Body of pancreas (tissue), 4 donors: Measurements from ENCODE around the gene DHRS11. TPM values are rescaled to one million over a fixed set of nuclear protein-coding genes. Genes with fewer than 3 reads are reported as not detected.

Source experiments
- ATAC-seq: fragments of 150-250 bp; one replicate; pipeline ENCODE4 v1.9.1; 2016
- DNase-seq, 4 donors: peaks; one replicate each; pipeline ENCODE4 v3.0.0-alpha.2; 2019
- H3K27ac ChIP-seq, 4 donors: fragments of 200-600 bp; sonication (generic); 1 replicate in 3 of 4; 2 replicates in 1 of 4; pipeline versions ENCODE4 v1.5.1 to v1.6.1; 2016 to 2019; ENCODE audit warnings: mild to moderate bottlenecking in 1 of 4, mixed read lengths in 1 of 4, moderate library complexity in 1 of 4
- H3K27me3 ChIP-seq, 2 donors: fragments of 200-600 bp; sonication (generic); one replicate each; pipeline ENCODE4 v1.6.0; 2016; ENCODE audit warnings: mild to moderate bottlenecking in 1 of 2
- H3K36me3 ChIP-seq, 2 donors: fragments of 200-600 bp; sonication (generic); replicated peaks in 1 of 2; 2 replicates each; pipeline ENCODE4 v1.5.1; 2016; ENCODE audit warnings: low read depth in 2 of 2; ENCODE audit not compliant: insufficient read depth in 1 of 2
- H3K4me1 ChIP-seq: fragments of 200-600 bp; sonication (generic); one replicate; pipeline ENCODE4 v1.6.0; 2016
- H3K4me3 ChIP-seq, 2 donors: fragments of 200-600 bp; sonication (generic); 1 replicate in 1 of 2; 2 replicates in 1 of 2; pipeline ENCODE4 v1.5.1; 2016 to 2019
- H3K9me3 ChIP-seq, 3 donors: fragments of 200-600 bp; sonication (generic); 1 replicate in 2 of 3; 2 replicates in 1 of 3; pipeline ENCODE4 v1.5.1; 2016
- POLR2A ChIP-seq, 3 donors: fragments of 450-650 bp; IDR thresholded peaks; one replicate each; pipeline ENCODE4 v1.6.1; 2016; ENCODE audit warnings: antibody characterized with exemption in 3 of 3, mild to moderate bottlenecking in 2 of 3
- WGBS, 2 donors: methylation state at CpG; one replicate each; pipeline ENCODE4 v1.1.5; 2017; 5-methylcytosine and 5-hydroxymethylcytosine counted together
- intact Hi-C: fragments of 100-400 bp; cut with DNase I; formaldehyde crosslinking; loops from one replicate; pipeline ENCODE4 v1.15.1; 2023
- total RNA-seq, 2 donors: library from RNA; depleted of rRNA; stranded (reverse); fragments of >200 nt; gene quantifications; one replicate each; pipeline ENCODE4 v1.1.0, GENCODE V29; 2016
- TF ChIP-seq, protein P1 (sequence below), 7 experiments: fragments of 450-650 bp in 4 of 7; fragments of 200-600 bp in 3 of 7; sonication (generic) in 3 of 7; IDR thresholded peaks; one replicate each; pipeline ENCODE4 v1.5.1; 2016 to 2019; ENCODE audit warnings: antibody characterized with exemption in 7 of 7

The DHRS11 gene, protein sequence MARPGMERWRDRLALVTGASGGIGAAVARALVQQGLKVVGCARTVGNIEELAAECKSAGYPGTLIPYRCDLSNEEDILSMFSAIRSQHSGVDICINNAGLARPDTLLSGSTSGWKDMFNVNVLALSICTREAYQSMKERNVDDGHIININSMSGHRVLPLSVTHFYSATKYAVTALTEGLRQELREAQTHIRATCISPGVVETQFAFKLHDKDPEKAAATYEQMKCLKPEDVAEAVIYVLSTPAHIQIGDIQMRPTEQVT
- 10 to 100 TPM in 1 of 2 donors, 1 to 10 TPM in 1; 7.0 to 16.5 TPM for total RNA-seq

DNA sequence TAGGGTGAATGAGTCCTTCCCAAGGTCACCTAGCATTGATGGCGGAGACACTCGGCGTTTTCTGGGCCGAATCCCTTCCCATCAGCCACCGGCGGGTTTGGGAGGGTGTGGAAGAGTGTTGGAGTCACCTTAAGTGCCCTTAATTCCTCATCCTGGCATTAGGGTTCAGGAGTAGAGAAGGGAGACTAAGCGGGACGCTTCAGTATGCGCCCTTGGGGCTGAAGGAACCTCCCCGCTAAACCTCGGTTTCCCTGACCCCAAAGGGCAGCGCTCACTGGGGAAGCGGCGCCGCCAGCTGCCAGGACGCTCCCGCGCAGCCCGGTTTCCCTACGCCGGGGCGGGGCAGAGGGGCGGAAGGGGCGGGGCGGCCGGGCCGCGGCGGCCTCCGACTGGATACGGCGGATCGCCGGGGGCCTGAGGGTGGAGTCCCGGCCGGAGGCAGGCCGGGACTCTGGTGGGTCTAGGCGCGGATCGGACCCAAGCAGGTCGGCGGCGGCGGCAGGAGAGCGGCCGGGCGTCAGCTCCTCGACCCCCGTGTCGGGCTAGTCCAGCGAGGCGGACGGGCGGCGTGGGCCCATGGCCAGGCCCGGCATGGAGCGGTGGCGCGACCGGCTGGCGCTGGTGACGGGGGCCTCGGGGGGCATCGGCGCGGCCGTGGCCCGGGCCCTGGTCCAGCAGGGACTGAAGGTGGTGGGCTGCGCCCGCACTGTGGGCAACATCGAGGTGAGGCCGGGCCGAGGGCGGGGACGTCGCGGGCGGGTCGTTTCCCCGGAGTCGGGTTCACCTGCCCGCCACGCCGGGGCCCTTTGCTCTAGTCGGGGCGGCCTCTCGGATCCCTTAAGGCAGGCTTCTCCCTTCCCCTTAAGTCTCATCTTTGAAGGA lies at the start of gene DHRS11:
Gene DHRS11, plus strand, starts transcription at position 446 of the 882 bp plus-strand sequence. Its CDS starts 131 bp downstream, at position 577.
- TF ChIP-seq, protein P1, sequence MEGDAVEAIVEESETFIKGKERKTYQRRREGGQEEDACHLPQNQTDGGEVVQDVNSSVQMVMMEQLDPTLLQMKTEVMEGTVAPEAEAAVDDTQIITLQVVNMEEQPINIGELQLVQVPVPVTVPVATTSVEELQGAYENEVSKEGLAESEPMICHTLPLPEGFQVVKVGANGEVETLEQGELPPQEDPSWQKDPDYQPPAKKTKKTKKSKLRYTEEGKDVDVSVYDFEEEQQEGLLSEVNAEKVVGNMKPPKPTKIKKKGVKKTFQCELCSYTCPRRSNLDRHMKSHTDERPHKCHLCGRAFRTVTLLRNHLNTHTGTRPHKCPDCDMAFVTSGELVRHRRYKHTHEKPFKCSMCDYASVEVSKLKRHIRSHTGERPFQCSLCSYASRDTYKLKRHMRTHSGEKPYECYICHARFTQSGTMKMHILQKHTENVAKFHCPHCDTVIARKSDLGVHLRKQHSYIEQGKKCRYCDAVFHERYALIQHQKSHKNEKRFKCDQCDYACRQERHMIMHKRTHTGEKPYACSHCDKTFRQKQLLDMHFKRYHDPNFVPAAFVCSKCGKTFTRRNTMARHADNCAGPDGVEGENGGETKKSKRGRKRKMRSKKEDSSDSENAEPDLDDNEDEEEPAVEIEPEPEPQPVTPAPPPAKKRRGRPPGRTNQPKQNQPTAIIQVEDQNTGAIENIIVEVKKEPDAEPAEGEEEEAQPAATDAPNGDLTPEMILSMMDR (IDR thresholded peaks at IDR 0.05) = peak in 1 of 7 experiments; percentile 4
- peak; percentile 25 to 35 (median 34) for TF ChIP-seq POLR2A (IDR thresholded peaks at IDR 0.05)
- 0 to 2% methylated on average over 26 to 57 of the region's 87 CpGs for WGBS, 2 donors
- intact Hi-C loops = loop anchor here (10.0 kb wide), 1 partner anchor 47 kb away; the partner anchor contains the start of gene GGNBP2
- peak; percentile 83 to 90 (median 84) for DNase-seq
- Histone ChIP-seq H3K4me3 (peak within 1 kb of the TSS; percentile 77 to 91), H3K27ac (peak within 1 kb of the TSS; percentile 34 to 72 (median 63)), H3K9me3 (no peaks in the 10 kb centered on the region), H3K36me3 (peaks cover 6 to 13% of the 10 kb centered on the region in 2 donors), H3K27me3 (no peaks in the 10 kb centered on the region), H3K4me1 (peaks cover 25% of the 10 kb centered on the region)
- peak; percentile 97 for ATAC-seq

DNA sequence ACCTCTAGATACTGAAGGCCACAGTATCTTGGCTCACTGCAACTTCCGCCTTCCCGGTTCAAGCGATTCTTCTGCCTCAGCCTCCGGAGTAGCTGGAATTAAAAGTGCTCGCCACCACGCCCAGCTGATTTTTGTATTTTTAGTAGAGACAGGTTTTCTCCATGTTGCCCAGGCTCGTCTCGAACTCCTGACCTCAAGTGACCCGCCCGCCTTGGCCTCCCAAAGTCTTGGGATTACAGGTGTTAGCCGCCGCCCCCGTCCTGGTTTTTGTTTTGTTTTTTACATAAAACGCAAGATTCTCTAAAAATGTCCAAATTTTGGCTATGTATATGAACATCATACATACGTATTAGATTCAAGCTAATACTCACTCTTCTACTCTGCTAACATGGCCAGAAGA lies 48.9 kb upstream of the DHRS11 start:
- Histone ChIP-seq H3K4me1 (peaks cover 29% of the 10 kb centered on the region), H3K27ac (no peak overlapping the region), H3K4me3 (no peak overlapping the region), H3K9me3 (no peaks in the 10 kb centered on the region), H3K36me3 (no peaks in the 10 kb centered on the region), H3K27me3 (no peaks in the 10 kb centered on the region)
- DNase-seq = no peak
- TF ChIP-seq, protein P1 (IDR thresholded peaks at IDR 0.05) = no peak
- TF ChIP-seq POLR2A (IDR thresholded peaks at IDR 0.05) = no peak
- intact Hi-C loops = loop anchor here (10.0 kb wide), 1 partner anchor 52 kb away; the partner anchor contains the start of gene DHRS11
- 87 to 96% methylated on average over 15 of the region's 15 CpGs for WGBS, 2 donors
- no peak for ATAC-seq

DNA sequence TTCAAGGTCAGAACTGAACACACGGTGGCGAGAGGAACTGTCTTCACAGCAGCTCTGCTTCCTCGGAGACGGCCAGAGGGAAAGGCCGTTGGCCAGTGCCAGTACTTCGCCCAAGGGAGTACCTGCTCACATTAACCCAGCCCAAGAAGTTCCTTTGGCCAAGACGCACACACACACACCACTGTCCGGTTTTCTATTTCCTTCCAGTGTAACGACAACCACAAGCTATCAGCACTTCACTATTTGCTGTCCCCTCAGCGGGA lies 47.7 kb upstream of the DHRS11 start:
- intact Hi-C loops = loop anchor here (10.0 kb wide), 1 partner anchor 51 kb away; the partner anchor contains the start of gene DHRS11
- H3K27ac ChIP-seq = peak overlapping the region; percentile 95 to 100 (median 100)
- no peaks in the 10 kb centered on the region for H3K9me3 ChIP-seq
- peak in 1 of 3 donors; percentile 31 for TF ChIP-seq POLR2A (IDR thresholded peaks at IDR 0.05)
- TF ChIP-seq, protein P1 (IDR thresholded peaks at IDR 0.05) = peak in 2 of 7 experiments; percentile 10 to 18
- H3K27me3 ChIP-seq = no peaks in the 10 kb centered on the region
- ATAC-seq (peak; percentile 3), DNase-seq (peak in 2 of 4 donors; percentile 42 to 46)
- H3K36me3 ChIP-seq = no peaks in the 10 kb centered on the region
- H3K4me1 ChIP-seq = peaks cover 39% of the 10 kb centered on the region
- 0 to 1% methylated on average over 3 to 10 of the region's 10 CpGs for WGBS, 2 donors
- peak overlapping the region; percentile 81 to 97 for H3K4me3 ChIP-seq

DNA sequence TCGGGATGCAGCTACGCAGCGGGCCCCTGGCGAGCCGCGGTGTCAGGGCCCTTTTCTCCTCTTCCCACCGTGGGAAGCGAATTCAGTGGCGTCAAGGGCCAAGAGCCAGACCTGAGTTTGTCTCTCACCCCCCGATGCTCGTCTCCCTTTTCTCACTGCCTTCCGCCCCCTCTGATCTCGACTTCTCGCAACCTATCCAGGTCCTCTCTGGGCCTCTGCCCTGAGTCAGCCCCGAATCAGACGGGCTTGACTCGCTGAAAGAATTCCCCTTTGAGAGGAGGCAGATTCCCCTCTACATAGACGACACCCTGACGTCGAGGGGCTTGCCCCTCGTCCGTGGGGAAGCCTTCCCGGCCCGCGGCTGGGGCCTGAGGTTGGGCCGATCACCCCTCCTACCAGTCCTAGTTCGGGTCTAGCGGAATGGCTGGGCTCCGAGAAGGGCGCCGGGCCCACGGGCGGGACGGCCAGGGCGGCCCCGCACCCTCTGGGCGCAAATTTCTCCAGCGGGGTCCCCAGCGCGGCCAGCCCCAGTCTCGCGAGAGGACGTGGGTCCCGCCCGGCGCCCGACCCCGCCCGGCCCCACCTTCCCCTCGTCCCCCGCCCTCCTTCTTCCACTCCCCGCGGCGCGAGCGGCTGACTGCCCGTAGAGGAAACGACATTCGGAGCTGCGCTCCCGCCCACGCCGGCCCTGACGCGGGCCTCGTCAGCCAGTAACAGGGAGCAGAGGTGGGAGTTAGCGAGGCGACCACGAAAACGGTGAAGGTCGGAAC lies 47.2 kb upstream of the DHRS11 start, which contains the start of gene GGNBP2:
Gene GGNBP2, plus strand, starts transcription at position 613 of the 770 bp plus-strand sequence. CDS start 806 bp downstream, outside the sequence.
- Histone ChIP-seq H3K4me1 (peaks cover 39% of the 10 kb centered on the region), H3K36me3 (no peaks in the 10 kb centered on the region), H3K4me3 (peak within 1 kb of the TSS; percentile 81 to 97), H3K27ac (peak within 1 kb of the TSS; percentile 95 to 100 (median 100)), H3K27me3 (no peaks in the 10 kb centered on the region), H3K9me3 (no peaks in the 10 kb centered on the region)
- ATAC-seq (peak; percentile 85), DNase-seq (peak; percentile 90 to 91 (median 90))
- 0% methylated on average over 13 to 70 of the region's 71 CpGs for WGBS, 2 donors
- intact Hi-C loops = loop anchor here (10.0 kb wide), 1 partner anchor 50 kb away; the partner anchor contains the start of gene DHRS11
- TF ChIP-seq, protein P1 (IDR thresholded peaks at IDR 0.05) = no peak
- peak; percentile 59 to 83 (median 82) for TF ChIP-seq POLR2A (IDR thresholded peaks at IDR 0.05)
